Iris pigment epithelial cell (primary cell): ENCODE data around the gene CCDC27.

Source experiments
- DNase-seq: peaks from one replicate; pipeline ENCODE4 v3.0.0-alpha.2; 2011; ENCODE audit warnings: low read depth

CCDC27 gene

DNA sequence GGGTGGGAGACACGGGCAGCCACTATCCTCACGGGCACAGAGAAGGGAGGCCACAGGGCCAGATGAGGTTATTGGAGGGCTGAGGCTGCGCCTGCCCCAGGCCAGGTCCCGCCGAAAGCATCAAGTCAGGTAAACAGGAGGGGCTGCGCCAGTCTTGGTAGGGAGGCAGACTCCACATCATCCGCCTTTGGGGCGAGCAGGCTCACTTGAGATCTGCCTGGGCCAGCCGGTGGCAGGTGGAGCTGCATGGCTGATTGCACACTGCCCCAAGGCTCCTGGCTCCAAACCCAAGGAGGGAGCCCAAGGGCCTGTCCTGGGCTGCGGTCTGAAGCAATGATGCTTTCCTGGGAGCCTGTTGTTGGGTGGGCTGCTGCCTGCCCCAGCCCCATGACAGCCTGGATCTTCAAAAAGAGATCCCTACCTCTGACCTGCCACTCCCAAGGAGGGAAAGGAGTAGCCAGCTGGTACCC is 24.9 kb downstream of the CCDC27 start:
- no peak for DNase-seq

DNA sequence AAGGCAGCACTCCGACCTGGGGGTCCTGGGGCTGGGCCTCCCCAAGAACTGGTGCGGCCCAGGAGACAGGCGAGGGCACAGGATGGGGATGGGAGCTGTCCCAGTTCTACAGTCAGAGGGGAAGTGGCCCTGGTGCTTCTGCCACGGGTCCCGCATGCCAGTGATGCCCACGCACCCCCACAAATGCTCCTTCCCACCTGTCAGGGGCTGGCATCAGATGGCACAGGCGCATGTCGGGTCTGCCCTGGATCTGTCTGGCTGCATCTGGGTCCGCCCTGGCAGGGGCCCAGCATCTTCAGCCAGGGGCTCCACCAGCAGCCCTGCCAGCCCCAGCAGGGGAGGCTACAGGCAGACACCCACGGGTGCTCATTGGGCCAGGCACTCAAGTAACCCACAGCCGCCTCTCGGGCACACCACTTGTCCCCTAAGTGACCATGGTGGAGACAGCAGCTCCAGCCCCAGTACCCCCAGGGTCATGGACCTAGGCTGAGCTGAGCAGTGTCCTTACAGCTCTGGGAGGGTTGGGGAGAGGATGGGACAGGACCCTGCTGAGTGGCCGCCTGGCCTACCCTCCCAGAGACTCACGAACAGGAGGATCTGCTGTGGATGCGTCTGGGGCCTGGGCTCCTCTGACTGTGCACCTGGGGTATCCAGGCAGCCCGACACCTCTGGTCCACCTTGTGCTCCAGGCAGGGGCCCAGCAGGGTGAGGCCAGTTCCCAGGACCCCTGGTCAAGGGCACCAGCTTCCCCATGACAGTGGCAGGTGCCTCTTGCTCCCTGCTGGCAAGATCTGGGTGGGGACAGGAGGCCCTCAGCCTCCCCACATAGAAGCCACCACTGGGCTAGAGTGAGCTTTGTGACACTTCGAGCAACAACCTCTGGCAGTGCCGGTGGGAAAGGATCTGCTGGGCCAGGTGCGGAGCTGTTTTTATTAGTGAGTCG is 25.7 kb downstream of the CCDC27 start:
- DNase-seq = no peak

DNA sequence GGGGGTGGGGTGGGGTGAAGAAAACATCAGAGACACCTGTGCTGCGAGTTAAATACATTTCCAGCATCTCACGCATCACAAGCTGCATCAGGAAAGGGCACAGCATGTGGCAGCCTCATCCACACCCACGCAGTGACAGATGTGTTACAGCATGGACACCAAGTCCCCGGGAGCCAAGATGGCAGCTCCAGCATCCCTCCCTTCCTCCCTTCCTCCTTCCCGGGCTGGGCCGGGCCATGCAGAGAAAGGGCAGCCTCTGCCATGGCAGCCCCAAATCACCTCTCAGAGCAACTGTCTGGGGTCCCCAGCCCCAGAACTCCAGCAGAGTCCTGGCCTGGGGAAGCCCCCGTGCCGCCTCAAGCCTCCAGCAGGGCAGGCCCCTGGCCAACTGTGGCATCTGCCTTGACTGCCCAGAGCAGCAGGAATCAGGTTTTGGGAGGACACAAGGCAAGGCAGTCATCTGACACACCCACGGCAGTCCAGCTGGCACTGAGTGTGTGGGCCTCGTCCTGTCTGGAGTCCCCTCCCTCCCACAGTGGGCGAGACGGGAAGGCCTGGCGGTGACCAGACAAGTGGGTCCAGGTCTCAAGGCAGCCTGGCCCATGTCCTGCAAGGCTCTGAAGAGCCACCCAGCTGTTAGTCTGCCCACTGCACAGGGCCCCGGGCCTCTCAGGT is 26.5 kb downstream of the CCDC27 start:
- DNase-seq = no peak

GRCh38 chr1:3779265-3779911 is 27.1 kb downstream of the CCDC27 start:
- DNase-seq = no peak

- DNase-seq = no peak
These were observed 27.7 kb downstream of the CCDC27 start for GRCh38 chr1:3779912-3780416.

DNA sequence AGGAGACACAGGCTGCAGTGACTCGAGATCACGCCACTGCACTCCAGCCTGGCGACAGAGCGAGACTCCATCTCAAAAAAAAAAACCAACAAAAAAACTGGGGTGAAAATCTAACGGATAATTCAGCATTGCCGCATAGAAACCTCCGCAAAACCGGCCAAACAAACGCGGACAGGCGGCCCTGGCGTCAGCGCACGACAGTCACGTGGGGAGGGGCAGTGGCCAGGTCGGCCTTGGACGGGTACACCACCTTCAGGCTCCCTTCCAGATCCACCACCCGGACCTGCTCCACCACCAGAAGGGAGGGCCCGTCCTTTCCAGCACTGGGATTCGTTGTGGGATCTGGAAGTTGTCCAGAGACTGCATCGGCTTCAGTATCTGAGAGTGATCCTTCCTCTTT is 28.7 kb downstream of the CCDC27 start:
- DNase-seq = no peak

- DNase-seq = no peak
These were observed 31.6 kb downstream of the CCDC27 start for GRCh38 chr1:3783651-3784474.

DNA sequence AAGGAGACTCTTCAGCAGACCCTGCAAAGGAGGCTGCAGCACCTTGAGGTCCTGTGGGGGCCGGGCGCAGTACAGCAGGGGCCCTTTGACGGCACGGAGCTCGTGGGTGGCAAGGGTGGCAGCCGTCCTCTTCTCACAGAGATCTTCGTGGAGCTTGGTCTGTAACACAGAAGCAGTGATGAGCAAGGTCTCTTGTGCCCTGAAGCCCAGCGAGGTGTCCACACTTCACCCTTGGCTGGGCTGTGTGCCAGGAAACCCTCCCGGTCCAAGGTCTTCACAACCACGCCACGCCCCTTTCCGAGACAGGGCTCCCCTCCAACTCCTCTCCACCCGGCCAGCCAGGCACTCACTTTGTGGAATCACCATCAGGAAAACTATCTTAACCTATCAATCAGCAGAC is 32.8 kb downstream of the CCDC27 start:
- DNase-seq = no peak

DNA sequence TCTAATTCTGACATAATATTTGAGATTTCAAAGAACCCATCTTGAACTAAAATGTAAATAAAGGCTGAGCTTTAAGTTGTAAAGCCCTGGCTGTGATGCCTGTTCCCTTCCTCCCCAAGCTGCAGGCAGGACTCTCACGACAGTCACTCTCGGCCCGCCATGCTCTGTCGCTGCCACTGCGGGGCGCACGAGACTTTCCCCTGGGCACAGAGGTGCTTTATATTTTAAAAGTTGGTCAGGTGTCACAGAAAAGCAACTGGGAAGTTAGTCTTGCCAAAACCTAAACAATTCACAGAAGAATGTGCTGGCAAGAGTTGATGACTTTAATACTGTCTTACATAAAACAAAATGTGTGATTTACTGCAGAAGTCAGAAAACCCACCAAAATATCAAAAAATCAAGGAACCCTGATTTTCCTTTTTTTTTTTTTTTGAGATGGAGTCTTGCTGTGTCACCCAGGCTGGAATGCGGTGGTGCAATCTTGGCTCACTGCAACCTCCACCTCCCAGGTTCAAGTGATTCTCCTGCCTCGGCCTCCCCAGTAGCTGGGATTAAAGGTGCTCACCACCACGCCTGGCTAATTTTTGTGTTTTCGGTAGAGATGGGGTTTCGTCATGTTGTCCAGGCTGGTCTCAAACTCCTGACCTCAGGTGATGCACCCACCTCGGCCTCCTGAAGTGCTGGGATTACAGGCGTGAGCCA is 33.4 kb downstream of the CCDC27 start:
- DNase-seq = no peak

GRCh38 chr1:3786468-3787348 is 34.5 kb downstream of the CCDC27 start:
- DNase-seq = no peak

- DNase-seq = no peak
These were observed 35.1 kb downstream of the CCDC27 start for GRCh38 chr1:3787349-3787715.

DNA sequence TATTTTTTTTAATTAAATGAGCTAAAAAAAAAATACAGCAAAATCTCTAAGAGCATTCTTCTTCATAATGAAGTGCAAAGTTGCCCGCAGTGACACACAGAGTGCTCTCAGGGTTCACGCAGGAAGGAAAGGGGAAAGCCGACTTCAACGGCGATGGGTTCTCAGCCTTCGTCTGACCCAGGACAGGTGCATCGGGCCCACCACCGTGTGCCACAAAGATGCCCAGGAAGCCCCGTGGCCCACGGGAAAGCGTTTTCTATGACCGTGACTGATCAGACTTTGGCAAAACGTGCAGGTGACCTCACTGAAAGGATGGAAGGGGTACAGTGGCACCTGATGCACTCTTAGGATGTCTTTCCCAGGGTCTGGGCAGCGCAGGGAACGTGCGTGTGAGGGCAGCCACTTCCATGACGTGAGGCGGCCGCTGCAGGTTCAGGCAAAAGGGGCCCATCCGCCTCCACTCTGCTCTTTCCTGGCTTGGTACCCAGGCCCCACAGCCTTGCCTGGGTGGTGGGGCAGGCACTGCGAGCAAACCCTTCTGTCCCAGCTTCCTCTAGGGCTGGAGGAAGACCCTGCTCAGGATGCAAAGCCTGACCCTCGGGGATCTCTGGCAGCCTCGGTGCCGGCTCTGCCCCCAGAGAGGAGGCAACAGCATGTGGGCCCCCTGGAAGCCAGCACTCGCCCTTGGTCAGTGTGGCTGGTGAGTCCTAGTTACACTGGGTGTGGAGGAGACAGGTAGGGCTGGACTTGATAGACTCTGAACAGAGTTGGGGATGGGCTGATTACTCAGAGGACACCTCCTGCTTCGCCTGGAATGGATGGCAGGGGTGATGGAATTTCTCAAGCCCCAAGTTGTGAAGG is 35.7 kb downstream of the CCDC27 start:
- no peak for DNase-seq

GRCh38 chr1:3788756-3789420 is 36.6 kb downstream of the CCDC27 start:
- DNase-seq = no peak

DNA sequence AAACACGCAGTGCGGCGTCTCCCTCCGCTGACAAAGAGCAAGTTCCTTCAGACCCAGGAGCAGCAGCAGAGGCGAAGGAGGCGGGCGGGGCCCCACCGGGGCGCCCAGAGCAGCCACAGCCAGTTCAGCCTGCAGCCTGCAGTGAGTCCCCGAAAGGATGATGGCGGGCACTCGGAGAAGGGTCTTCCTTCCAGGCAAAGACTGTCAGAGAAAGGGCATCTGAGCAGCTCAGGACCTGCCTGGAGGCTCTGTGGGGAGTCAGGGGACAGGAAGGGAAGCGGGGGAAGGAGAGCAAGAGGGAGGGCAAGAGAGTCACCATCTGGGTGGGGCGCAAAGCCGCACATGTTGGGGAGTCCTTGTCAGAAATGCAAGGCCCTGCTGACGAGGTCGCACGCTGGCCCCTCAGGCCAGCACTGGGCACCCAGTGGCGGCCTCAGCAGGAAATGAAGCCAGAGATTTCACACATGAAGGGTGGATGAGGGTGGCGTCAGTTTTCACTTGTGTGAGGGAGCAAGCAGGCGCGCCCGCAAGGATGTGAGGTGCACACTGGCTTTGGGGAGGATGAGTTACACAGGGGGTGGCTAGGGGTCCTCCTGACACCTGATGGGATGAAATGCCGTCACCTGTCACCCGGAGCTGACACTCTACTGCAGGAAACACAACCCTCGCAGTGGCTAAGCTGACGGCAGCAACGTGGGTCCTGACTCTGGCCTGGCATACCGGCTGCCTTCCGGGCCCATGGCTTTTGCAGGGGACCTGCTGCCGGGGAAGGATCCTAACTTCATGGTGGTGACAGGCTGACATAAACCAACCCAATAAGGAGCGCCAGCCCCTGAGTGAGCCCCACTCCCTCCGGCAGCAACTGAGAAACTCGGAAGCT is 37.4 kb downstream of the CCDC27 start:
- no peak for DNase-seq

DNA sequence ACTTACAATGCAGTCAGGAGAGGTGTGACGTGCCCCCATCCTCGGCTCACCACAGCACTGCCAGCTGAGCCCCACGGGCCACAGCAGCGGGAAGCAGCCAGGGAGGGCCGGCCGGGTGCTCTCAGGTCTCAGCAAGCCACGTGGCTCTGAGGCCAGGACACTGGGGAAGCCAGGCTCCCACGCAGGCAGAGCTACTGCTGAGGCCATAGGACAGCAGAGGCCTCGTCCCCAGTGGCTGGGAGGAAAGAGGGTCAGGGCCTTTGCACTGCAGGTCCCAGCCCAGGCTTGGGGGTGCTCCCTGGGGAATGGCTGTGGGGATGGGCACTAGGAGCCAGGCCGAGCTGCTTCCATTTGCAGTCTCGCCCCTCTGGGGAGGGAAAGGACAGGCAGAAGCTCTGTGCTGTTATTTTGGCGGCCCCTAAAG is 38.3 kb downstream of the CCDC27 start:
- no peak for DNase-seq

GRCh38 chr1:3790952-3791351 is 38.7 kb downstream of the CCDC27 start:
- DNase-seq = no peak

- DNase-seq = no peak
These were observed 43.4 kb downstream of the CCDC27 start for GRCh38 chr1:3795453-3796214.
